Measurements from ENCODE around the gene ABCC3.
"Not testable (repeated sequence)": the region's sequence is repeated elsewhere in the genome, so short reads cannot be mapped to it uniquely, and the experiment has no call there.

ABCC3 gene

DNA sequence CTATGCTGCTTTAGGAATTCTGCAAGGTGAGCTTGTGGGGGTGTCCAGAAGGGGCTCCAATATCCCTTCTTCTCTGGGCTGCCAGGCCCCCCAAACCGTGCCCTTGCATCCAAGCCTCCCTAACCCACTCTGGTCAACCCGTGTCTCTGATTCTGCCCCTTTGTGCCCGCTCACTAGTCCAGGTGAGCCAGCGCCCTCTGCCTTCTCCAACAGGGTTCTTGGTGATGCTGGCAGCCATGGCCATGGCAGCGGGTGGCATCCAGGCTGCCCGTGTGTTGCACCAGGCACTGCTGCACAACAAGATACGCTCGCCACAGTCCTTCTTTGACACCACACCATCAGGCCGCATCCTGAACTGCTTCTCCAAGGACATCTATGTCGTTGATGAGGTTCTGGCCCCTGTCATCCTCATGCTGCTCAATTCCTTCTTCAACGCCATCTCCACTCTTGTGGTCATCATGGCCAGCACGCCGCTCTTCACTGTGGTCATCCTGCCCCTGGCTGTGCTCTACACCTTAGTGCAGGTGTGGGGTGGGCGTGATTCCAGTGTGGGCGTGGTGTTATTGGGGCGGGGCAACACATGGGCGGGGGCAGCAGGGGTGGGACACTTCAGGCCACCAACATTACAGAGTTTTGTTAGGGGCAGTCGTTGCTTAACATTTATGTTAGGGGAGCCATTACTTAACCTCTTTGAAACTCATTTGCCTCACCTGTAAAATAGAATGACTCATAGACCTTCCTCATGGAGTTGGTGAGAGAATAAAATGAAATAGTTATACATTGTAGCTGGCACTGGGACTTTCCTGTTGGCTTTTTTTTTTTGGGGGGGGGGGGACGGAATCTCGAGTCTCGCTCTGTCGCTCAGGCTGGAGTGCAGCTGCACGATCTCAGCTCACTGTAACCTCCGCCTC is 41.6 kb downstream of the ABCC3 start:
- intact Hi-C loops (cut with DNase I), result no loop called here
- no peak for DNase-seq

DNA sequence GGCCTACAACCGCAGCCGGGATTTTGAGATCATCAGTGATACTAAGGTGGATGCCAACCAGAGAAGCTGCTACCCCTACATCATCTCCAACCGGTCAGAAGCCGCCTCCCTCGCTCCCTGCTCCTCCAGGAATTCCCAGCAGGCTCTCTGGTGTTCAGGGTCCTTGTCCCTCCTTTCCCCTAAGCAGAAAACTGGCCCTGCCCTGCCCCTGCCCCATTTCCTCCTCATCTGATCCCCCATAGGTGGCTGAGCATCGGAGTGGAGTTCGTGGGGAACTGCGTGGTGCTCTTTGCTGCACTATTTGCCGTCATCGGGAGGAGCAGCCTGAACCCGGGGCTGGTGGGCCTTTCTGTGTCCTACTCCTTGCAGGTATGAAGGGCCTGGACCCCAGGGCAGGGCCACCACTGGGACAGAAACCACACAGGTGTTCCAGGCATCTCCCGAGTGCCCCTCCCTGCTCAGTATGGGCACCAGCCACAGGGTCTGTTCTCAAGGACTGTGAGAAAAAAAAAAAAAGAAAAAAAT is 43.2 kb downstream of the ABCC3 start:
- intact Hi-C loops (cut with DNase I), result no loop called here
- no peak for DNase-seq

DNA sequence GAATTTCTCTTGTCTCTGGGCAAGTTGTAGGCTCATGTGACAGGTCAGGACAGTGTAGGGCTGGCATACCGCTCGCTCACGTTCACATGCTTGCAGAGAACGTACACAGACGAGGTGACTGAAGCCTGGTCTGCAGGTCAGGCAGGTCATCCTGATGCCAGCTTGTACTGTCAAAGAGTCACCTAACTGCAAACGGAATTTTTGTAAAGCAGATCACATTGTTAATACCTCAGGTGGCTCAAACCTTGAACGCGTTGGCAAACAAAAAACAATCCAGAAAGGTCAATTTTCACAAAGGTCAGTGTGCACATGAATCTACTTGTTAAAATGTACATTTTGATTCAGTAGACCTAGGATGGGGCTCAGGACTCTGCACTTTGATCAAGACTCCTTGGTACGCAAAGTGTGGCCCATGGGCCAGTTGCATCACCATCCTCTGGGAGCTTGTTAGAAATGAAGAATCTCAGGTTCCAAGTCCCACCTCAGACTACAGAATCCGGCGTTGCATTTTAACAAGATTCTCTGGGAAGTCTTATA is 44.4 kb downstream of the ABCC3 start:
- intact Hi-C loops (cut with DNase I), result no loop called here
- no peak for DNase-seq

DNA sequence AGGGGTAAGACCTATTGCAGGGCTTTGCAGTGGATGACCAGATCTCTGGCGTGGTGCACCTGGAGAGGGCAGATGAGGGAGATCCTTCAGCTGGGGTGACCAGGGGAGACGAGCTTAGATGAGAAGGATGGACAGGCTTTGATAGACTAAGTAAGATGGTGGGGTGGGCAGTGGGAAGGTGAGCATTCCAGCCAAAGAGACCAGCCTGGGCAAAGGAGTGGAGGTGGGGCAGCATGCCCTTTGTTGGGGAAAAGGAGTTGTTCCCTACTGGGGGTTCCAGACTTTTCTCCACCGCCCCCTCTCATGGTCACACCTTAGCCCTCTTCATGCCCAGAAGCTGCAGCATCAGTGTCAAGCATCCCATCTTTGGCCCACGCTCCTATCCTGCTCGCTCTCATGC is 45.4 kb downstream of the ABCC3 start:
- intact Hi-C loops (cut with DNase I), result no loop called here
- DNase-seq, result no peak

DNA sequence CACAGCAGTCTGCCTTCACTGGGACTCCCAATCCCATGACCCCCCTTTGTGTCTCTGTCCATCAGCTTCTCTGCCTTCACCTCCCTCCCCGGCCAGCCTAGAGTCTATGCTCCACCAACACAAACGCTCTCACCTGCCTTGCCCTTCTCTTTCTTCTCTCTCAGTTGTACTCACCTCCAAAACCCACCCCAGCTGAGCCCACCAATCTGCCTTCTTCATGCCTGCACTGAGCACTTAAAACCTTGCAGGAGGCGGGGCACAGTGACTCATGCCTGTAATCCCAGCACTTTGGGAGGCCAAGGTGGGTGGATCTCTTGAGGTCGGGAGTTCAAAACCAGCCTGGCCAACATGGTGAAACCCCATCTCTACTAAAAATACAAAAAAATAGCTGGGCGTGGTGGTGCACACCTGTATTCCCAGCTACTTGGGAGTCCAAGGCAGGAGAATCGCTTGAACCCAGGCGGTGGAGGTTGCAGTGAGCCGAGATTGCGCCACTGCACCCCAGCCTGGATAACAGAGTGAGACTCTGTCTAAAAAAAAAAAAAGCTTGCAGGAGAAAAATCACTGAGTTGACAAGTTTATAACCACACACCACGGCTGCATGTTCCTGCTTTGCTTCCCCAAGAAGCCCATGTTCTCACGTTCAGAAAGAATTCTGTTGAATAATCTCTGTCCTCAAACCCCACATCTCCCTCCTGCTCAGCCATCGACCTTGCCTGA is 46.0 kb downstream of the ABCC3 start:
- intact Hi-C loops (cut with DNase I); DNase-seq: not testable (repeated sequence)

DNA sequence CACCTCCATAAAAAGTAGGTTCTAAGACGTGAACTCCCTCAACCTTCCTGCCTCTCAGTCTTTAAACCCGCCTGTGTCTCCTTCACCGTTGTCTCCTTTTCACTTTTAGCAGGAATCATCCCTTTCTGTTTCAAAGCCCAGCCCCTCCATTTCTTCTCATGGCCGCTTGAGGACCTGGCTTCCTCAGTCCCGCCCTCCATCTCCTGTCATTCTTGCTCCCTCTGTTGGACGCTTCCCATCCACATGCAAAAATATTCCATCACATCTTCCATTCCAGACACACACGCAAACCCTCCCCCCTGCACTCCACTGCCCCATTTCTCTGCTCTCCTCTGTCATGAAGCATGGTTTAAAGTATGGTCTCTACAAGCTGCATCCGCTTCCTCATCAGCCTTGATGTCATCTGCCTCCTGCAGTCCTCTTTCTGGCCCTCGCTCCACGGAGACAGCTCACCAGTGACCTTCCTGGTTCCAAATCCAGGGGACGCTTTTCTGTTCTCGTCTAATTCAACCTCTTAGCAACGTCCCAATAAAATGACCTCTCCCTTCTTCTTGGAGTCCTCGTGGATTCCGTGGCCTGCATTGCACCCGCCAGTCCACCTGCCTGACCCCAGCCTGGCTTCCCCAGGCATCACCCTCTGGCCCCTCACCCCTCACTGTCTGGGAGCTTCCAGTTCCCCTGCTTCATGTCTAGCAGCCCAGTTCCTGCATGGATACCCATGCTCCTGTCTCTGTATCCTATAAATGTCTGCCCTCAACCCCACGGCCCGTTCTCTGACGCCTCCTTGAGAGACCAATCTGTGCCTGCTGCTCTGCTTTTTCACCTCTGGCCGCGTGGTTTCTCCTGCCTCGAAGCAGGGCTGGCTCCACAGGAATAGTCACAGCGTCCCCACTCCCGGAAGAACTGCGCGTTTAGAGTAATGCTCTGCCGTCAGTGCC is 46.9 kb downstream of the ABCC3 start:
- peak in 40 of 42 donors; percentile 15 to 81 (median 51) for DNase-seq
- intact Hi-C loops (cut with DNase I), result no loop called here

DNA sequence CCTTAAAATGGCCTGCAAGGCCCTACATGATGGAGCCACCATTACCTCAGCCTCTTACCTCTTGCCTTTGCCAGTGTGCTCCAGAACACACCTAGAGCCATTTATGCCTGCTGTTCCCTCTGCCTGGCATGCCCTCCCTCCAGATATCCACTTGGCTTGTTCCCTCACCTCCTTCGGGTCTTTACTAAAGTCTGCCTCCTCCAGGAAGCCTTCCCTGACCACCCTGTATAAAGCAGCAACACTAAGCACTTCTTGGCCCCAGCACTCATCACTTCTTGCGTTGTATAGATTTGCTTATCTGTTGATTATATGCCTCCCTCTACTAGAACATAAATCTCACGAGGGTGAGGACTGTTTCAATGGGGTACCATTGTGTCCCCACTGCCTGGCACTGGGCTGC is 47.8 kb downstream of the ABCC3 start:
- intact Hi-C loops (cut with DNase I), result no loop called here

DNA sequence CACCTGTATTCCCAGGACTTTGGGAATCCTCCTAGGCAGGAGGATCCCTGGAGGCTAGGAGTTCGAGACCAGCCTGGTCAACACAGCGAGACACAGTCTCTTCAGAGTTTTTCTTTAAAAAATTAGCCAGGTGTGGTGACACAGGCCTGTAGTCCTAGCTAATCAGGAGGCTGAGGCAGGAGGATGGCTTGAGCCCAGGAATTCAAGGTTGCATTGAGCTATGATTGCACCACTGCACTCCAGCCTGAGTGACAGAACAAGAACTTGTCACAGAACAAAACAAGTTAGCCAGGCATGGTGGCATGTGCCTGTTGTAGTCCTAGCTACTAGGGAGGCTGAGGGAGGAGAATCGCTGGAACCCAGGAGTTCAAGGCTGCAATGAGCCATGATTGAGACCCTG is 48.3 kb downstream of the ABCC3 start:
- intact Hi-C loops (cut with DNase I), result no loop called here
- no peak for DNase-seq

More for the DNA sequence above, 47.8 kb downstream of the ABCC3 start:
- DNase-seq, result no peak

DNA sequence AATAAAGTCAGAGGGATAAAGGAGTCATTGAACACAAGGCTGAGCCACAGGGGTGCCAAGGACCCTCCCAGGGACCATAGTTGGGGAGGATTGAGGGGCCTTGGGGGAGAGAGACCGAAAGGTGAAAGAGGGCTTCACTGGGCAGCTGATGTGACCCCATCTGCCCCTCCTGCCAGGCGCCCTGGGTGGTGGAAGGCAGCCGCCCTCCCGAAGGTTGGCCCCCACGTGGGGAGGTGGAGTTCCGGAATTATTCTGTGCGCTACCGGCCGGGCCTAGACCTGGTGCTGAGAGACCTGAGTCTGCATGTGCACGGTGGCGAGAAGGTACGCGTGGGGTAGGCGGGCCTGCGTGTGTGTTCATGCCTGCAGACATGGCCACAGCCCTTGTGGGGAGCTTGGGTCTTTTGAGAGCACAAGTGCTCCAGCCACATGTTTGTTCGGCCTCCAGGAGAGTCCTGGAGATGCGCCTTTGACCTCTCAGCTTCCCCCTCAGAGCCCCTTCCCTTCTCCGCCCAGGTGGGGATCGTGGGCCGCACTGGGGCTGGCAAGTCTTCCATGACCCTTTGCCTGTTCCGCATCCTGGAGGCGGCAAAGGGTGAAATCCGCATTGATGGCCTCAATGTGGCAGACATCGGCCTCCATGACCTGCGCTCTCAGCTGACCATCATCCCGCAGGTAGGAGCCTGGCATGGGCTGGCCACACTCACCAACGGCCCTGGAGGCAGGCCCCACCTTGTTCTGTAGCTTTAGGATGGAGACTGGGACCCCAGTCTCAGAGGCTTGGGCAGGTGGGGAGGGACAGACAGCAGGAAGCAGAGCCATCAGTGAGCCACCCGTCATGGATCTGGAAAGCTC is 49.0 kb downstream of the ABCC3 start:
- DNase-seq, result no peak
- intact Hi-C loops (cut with DNase I), result no loop called here

DNA sequence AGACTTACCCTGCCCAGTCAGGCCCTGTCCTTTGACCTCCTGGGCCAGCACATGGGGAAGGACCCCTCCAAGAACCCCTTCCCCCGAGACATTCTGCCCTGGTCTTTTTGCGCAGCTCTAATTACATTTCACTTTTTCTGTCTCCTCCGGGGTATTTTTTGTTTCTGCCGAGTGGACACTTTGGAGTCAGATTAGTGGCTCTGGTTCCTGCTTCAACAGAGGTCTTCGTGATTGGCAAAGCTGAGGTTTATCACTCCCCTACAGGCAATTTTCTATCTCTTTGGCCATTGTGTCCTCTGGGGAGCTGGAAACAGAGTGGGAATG is 49.6 kb downstream of the ABCC3 start:
- intact Hi-C loops (cut with DNase I), result no loop called here

DNA sequence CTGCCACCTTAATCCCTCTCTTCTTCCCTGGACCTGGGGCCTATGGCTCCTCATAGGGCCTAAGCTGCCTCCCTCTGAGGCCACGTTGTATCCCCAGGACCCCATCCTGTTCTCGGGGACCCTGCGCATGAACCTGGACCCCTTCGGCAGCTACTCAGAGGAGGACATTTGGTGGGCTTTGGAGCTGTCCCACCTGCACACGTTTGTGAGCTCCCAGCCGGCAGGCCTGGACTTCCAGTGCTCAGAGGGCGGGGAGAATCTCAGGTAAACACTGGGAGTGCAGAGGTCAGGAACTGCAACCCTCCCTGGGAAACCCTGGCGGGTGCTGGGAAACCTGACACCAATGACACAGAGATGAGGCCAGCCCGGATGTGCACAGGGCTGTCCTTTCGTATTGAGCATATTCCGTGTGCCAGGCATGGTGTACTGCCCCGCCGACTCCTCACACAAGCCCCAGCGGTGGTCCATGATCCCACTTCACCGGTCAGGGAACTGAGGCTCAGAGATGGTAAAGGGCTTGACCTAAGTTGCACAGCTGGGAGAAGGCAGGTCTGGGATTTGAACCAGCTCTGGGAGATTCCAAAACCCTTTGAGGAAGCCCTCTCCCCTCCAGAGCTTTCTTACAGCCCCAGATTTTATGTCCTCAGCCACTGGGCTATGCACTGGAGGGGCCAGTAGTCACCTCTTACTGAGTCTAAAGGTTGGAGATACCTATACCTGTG is 50.1 kb downstream of the ABCC3 start:
- DNase-seq, result no peak
- intact Hi-C loops (cut with DNase I), result no loop called here

More for the DNA sequence above, 49.6 kb downstream of the ABCC3 start:
- DNase-seq, result no peak

DNA sequence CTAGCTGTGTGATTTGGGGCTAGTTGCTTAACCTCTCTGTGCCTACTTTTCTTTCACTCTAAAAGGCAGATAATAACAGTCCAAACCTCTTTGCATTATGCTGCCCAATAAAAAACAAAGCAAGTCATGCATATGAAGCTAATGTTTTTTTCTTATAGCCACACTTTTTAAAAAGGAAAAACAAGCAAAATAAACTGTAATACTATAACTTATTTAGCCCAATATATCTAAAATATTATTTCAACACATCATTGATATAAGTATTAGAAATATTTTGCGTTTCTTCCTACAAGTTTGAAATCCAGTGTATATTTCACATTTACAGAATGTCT is 50.6 kb downstream of the ABCC3 start:
- no peak for DNase-seq
- intact Hi-C loops (cut with DNase I), result no loop called here

DNA sequence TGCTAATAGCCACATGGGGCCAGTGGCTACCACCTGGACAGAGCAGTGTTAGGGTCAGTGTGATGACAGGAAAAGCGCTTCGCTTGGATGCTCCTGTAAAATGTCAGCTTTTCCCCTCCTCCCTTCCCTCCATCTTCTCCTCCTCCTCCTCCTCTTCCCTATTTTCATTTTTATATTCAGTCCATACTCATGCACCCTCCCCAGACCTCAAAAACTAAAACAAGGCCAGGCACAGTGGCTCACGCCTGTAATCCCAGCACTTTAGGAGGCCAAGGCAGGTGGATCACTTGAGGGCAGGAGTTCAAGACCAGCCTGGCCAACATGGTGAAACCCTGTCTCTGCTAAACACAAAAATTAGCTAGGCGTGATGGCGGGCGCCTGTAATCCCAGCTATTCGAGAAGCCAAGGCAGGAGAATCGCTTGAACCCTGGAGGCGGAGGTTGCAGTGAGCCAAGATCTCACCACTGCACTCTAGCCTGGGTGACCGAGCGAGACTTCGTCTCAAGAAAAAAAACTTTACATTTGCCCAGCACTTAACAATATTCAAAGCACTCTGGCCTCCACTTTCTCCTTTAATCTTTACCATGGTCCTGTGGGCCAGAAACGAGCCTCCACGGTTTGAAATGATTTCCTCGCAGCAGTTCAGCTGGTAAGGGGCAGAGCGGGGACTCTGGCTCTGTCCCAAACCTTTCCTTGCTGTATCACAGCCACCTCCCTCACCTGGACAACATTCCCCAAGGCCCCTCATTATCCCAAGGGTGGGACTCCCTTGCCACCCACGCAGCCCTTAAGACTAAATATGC is 51.2 kb downstream of the ABCC3 start:
- no peak for DNase-seq
- intact Hi-C loops (cut with DNase I), result no loop called here

DNA sequence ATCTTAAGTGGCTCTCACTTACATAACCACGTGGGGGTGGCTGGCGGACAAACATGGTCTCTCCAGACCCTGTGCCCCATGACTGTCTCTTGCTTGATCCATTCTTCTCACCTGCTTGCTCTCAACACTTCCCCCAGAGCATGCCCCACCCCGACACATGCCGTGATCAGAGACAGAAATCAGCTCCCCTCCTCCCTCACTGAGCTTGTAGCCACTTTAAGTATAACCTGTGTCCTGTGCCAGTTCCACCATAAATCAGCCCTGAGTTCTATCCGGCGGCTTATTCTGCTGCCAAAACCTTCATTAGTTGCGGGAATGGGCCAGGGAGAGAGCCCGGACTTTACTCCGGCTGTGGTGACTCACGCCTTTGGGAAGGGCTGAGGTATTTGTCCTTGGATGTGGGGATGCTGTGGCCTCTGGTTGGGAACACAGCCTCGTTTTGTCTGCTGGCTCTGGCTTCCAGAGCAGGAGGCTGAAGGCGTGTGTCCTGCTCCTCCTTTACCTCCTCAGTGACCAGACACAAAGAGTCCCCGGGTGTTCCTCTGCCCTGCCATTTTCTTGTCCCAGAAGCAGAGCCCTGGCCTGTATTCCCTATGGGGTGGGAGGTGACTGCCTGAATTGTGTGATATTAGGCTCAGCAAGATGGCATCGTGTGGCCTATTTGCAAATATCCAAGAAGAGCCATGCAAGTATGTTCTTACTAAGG is 52.0 kb downstream of the ABCC3 start:
- DNase-seq, result peak in 3 of 42 donors; percentile 12 to 25 (median 21)
- intact Hi-C loops (cut with DNase I), result no loop called here

DNA sequence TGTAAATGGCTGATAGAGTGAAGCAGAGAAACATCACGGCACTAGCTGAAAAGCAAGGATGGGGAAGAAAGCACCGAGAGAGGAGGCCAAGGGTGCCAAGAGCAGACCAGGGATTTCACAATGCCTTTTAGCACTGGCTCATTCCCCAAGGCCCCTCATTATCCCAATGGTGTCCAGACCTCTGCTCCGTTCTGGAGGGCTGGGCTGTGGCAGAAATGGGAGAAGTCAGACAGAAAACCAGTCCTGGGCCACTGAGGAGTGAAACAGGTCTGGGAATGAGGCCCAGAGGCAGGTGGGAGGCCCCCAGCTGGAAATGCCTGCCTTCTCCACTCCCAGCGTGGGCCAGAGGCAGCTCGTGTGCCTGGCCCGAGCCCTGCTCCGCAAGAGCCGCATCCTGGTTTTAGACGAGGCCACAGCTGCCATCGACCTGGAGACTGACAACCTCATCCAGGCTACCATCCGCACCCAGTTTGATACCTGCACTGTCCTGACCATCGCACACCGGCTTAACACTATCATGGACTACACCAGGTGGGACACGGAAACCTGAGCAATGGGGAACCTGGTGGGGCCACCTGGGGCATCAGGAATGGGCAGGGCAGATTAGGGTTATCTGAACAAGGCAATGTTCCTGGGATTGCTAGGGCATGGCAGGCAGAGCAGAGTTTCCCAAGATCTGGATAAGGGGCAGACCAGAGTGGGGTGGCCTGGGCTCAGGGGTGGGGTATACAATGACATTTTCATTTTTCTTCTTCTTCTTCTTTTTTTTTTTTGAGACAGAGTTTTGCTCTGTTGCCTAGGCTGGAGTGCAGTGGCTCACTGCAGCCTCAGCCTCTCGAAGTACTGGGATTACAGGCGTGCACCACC is 52.8 kb downstream of the ABCC3 start:
- intact Hi-C loops (cut with DNase I), result no loop called here
- DNase-seq, result no peak
